H1 (cell line): ENCODE measurements around the gene HSPA1B. TPM values are rescaled to one million over a fixed set of nuclear protein-coding genes. Genes with fewer than 3 reads are reported as not detected.

Source experiments
- CTCF ChIA-PET: fragments of 300-600 bp; sonication (Branson Sonifier 250); formaldehyde crosslinking; loops from one replicate; lab custom pipeline; 2021; ENCODE audit not compliant: partially characterized antibody; lab: Charles Lee
- POLR2A ChIA-PET: fragments of 300-600 bp; sonication (Branson Sonifier 250); formaldehyde crosslinking; loops from one replicate; lab custom pipeline; 2021; ENCODE audit warnings: inconsistent platforms; ENCODE audit not compliant: partially characterized antibody; lab: Charles Lee
- DNase-seq, 2 experiments: peaks; one replicate each; pipeline versions ENCODE4 v3.0.0 to v3.0.0-alpha.2; 2010 to 2022; ENCODE audit warnings: low spot score in 2 of 2, low read depth in 1 of 2, mixed read lengths in 1 of 2
- FAIRE-seq: peaks from 2 replicates; lab custom pipeline; 2011; peaks lifted over from hg19 to GRCh38; lab: Jason Lieb, UNC
- H2AFZ ChIP-seq: 2 replicates; pipeline ENCODE4 v1.8.1; 2012; ENCODE audit warnings: low read length, inconsistent platforms
- H2AK5ac ChIP-seq: 2 replicates; pipeline ENCODE4 v1.6.1; 2013; ENCODE audit warnings: low read depth, low read length
- H2BK120ac ChIP-seq: replicated peaks from 2 replicates; pipeline ENCODE3; 2013; ENCODE audit warnings: low read depth, low read length, inconsistent platforms
- H2BK12ac ChIP-seq: 2 replicates; pipeline ENCODE4 v1.6.1; 2013; ENCODE audit warnings: low read depth, low read length
- H2BK15ac ChIP-seq: 2 replicates; pipeline ENCODE4 v1.6.1; 2013; ENCODE audit warnings: low read length
- H2BK20ac ChIP-seq: 2 replicates; pipeline ENCODE4 v1.6.1; 2013; ENCODE audit warnings: low read length
- H2BK5ac ChIP-seq: 2 replicates; pipeline ENCODE4 v1.6.1; 2013; ENCODE audit warnings: low read depth, low read length
- H3K14ac ChIP-seq: 2 replicates; pipeline ENCODE4 v1.6.1; 2013; ENCODE audit warnings: inconsistent platforms; ENCODE audit not compliant: insufficient read length
- H3K18ac ChIP-seq: 2 replicates; pipeline ENCODE4 v1.6.1; 2013; ENCODE audit warnings: low read length; ENCODE audit errors: extremely low read depth
- H3K23ac ChIP-seq: 2 replicates; pipeline ENCODE4 v1.6.1; 2013; ENCODE audit warnings: inconsistent platforms; ENCODE audit not compliant: insufficient read length
- H3K23me2 ChIP-seq: 2 replicates; pipeline ENCODE4 v1.6.1; 2013; ENCODE audit warnings: low read depth, low read length
- H3K27ac ChIP-seq: 2 replicates; pipeline ENCODE4 v1.6.1; 2011; ENCODE audit warnings: low read depth, low read length, inconsistent platforms
- H3K27me3 ChIP-seq, 4 experiments: replicated peaks in 1 of 4; 1 replicate in 1 of 4; 2 replicates in 3 of 4; pipeline versions ENCODE4 v1.6.1 to v1.8.1; 2011 to 2013; ENCODE audit warnings: low read length in 3 of 4, mild to moderate bottlenecking in 3 of 4, inconsistent platforms in 2 of 4, mixed read lengths in 2 of 4, moderate library complexity in 1 of 4; ENCODE audit not compliant: control insufficient read depth in 3 of 4, insufficient read depth in 3 of 4; ENCODE audit errors: extremely low read depth in 1 of 4
- H3K36me3 ChIP-seq, 4 experiments: 2 replicates each; pipeline versions ENCODE4 v1.6.1 to v1.8.1; 2011 to 2013; ENCODE audit warnings: mild to moderate bottlenecking in 4 of 4, low read length in 3 of 4, moderate library complexity in 2 of 4, control low read depth in 1 of 4, inconsistent platforms in 1 of 4; ENCODE audit not compliant: insufficient read depth in 4 of 4, control insufficient read depth in 2 of 4
- H3K4ac ChIP-seq: replicated peaks from 2 replicates; pipeline ENCODE3; 2013; ENCODE audit warnings: low read length, low read depth, mixed read lengths, inconsistent platforms; ENCODE audit not compliant: insufficient read length
- H3K4me1 ChIP-seq, 4 experiments: replicated peaks in 1 of 4; 1 replicate in 1 of 4; 2 replicates in 3 of 4; pipeline versions ENCODE4 v1.6.1 to v1.8.1; 2011 to 2013; ENCODE audit warnings: low read length in 3 of 4, inconsistent platforms in 2 of 4, mixed read lengths in 1 of 4; ENCODE audit not compliant: insufficient read depth in 4 of 4, control insufficient read depth in 3 of 4
- H3K4me2 ChIP-seq, 2 experiments: 2 replicates each; pipeline versions ENCODE4 v1.6.1 to v1.8.1; 2011 to 2013; ENCODE audit warnings: low read depth in 2 of 2, low read length in 2 of 2, control low read depth in 1 of 2, inconsistent platforms in 1 of 2, mild to moderate bottlenecking in 1 of 2; ENCODE audit not compliant: insufficient read depth in 1 of 2
- H3K4me3 ChIP-seq, 4 experiments: fragments of 200-600, 300-600 bp in 1 of 4; sonication (generic), shearing (Covaris generic), sonication (Bioruptor Twin) in 1 of 4; 2 replicates each; pipeline versions ENCODE4 v1.5.1 to v1.8.1; 2011 to 2016; ENCODE audit warnings: low read length in 4 of 4, low read depth in 3 of 4, control low read depth in 2 of 4, inconsistent platforms in 2 of 4, mild to moderate bottlenecking in 2 of 4, mixed read lengths in 1 of 4, moderate library complexity in 1 of 4; ENCODE audit not compliant: insufficient read depth in 2 of 4; ENCODE audit errors: extremely low read depth in 1 of 4
- H3K56ac ChIP-seq: replicated peaks from 2 replicates; pipeline ENCODE3; 2013; ENCODE audit warnings: low read depth, mild to moderate bottlenecking, mixed read lengths, low read length, inconsistent platforms; ENCODE audit not compliant: insufficient read length
- H3K79me1 ChIP-seq: 2 replicates; pipeline ENCODE4 v1.6.1; 2013; ENCODE audit warnings: low read depth, low read length, control low read depth
- H3K79me2 ChIP-seq, 2 experiments: 2 replicates each; pipeline versions ENCODE4 v1.6.1 to v1.8.1; 2012 to 2013; ENCODE audit warnings: low read length in 2 of 2, mild to moderate bottlenecking in 2 of 2, inconsistent platforms in 1 of 2; ENCODE audit not compliant: insufficient read depth in 2 of 2, control insufficient read depth in 1 of 2
- H3K9ac ChIP-seq, 4 experiments: replicated peaks in 1 of 4; 1 replicate in 1 of 4; 2 replicates in 3 of 4; pipeline versions ENCODE4 v1.6.1 to v1.8.1; 2011 to 2013; ENCODE audit warnings: low read depth in 3 of 4, low read length in 3 of 4, control low read depth in 2 of 4, mild to moderate bottlenecking in 2 of 4, moderate library complexity in 2 of 4, inconsistent platforms in 1 of 4; ENCODE audit errors: extremely low read depth in 1 of 4
- H3K9me3 ChIP-seq, 2 experiments: 2 replicates each; pipeline versions ENCODE4 v1.6.1 to v1.8.1; 2012 to 2013; ENCODE audit warnings: mild to moderate bottlenecking in 2 of 2, moderate library complexity in 2 of 2, control low read depth in 1 of 2, inconsistent platforms in 1 of 2, low read depth in 1 of 2, low read length in 1 of 2, mixed read lengths in 1 of 2; ENCODE audit not compliant: insufficient read depth in 2 of 2
- H4K20me1 ChIP-seq, 2 experiments: replicated peaks in 1 of 2; 2 replicates each; pipeline versions ENCODE3 to v1.8.1; 2011 to 2013; ENCODE audit warnings: inconsistent platforms in 2 of 2, low read length in 2 of 2, mild to moderate bottlenecking in 1 of 2; ENCODE audit not compliant: insufficient read depth in 2 of 2, control insufficient read depth in 1 of 2
- H4K5ac ChIP-seq: 2 replicates; pipeline ENCODE4 v1.6.1; 2013; ENCODE audit warnings: low read length, low read depth, mixed read lengths, inconsistent platforms; ENCODE audit not compliant: insufficient read length
- H4K8ac ChIP-seq: 2 replicates; pipeline ENCODE4 v1.8.0; 2013; ENCODE audit warnings: mild to moderate bottlenecking, moderate library complexity, low read length, inconsistent platforms; ENCODE audit not compliant: insufficient read depth; ENCODE audit errors: extremely low read depth
- H4K91ac ChIP-seq: replicated peaks from 2 replicates; pipeline ENCODE3; 2013; ENCODE audit warnings: low read length, mixed read lengths, inconsistent platforms; ENCODE audit not compliant: insufficient read length
- JUN ChIP-seq: IDR thresholded peaks from 2 replicates; pipeline ENCODE4 v1.6.1; 2011; ENCODE audit warnings: low read depth, mild to moderate bottlenecking, improper control_type of control experiment, low read length
- TBP ChIP-seq: IDR thresholded peaks from 2 replicates; pipeline ENCODE4 v1.6.1; 2011; ENCODE audit warnings: low read depth, low read length, improper control_type of control experiment
- WGBS, 2 experiments: shearing (Covaris generic) in 1 of 2; methylation state at CpG; one replicate each; pipeline versions ENCODE4 v1.1.6 to v1.1.7; 2013 to 2015; ENCODE audit warnings: low lambda C conversion rate in 2 of 2, mixed read lengths in 2 of 2, inconsistent platforms in 1 of 2, low coverage in 1 of 2, missing lambda C conversion rate in 1 of 2; ENCODE audit not compliant: insufficient replicate concordance in 2 of 2, insufficient coverage in 1 of 2, insufficient read length in 1 of 2; ENCODE audit errors: extremely low coverage in 1 of 2, missing lambda C conversion rate in 1 of 2; 5-methylcytosine and 5-hydroxymethylcytosine counted together
- polyA plus RNA-seq, 7 experiments: library from polyadenylated mRNA; depleted of rRNA in 3 of 7; stranded (reverse) in 5 of 7; unstranded in 2 of 7; fragments of >200 nt in 5 of 7; fragments of 200-250 nt in 2 of 7; gene quantifications; 1 replicate in 5 of 7; 2 replicates in 1 of 7; 4 replicates in 1 of 7; pipeline versions ENCODE4 v1.2.1 to v1.2.3, GENCODE V29; 2011 to 2013; ENCODE audit warnings: missing spikeins in 2 of 7, mixed read lengths in 2 of 7
- total RNA-seq: library from RNA; stranded (reverse); fragmentation: NEBNext Ultra II Directional; extraction: Animal tissue kit (Norgen Biotek cat#: 25700); gene quantifications from 2 replicates; pipeline ENCODE4 v1.2.1, GENCODE V29; 2021

HSPA1B gene
- total and polyA plus RNA-seq, 2 of the 8 experiments (the other 6 are each of a cell fraction or from before 2014, with no cell fraction given) = 36.6 to 76.6 TPM

GRCh38 chr6:31825553-31825952, 2.0 kb upstream of the HSPA1B start:
- H3K9me3 ChIP-seq = no peaks in the 10 kb centered on the region
- H2BK12ac ChIP-seq = no peak overlapping the region
- CTCF ChIA-PET = interaction anchor here (0.9 to 2.6 kb wide), 6 partner anchors 20 to 87 kb away, joined by 3 to 12 read pairs (median 3); no protein-coding TSS in a partner anchor
- TF ChIP-seq TBP (no peak), JUN (no peak)
- H3K4me1 ChIP-seq = peaks cover 5 to 12% (median 9%) of the 10 kb centered on the region in 4 experiments; a peak in 6 of 7 replicates
- peaks cover 0 to 10% of the 10 kb centered on the region in 2 experiments; a peak in 2 of 4 replicates for H3K79me2 ChIP-seq
- no peak overlapping the region for H3K56ac ChIP-seq
- WGBS, 2 experiments = 36% methylated on average over 4 of the region's 4 CpGs; no CpG with 5 or more reads in 1 of the 2 experiments
- H3K36me3 ChIP-seq = no peaks in the 10 kb centered on the region
- H4K8ac ChIP-seq = no peak overlapping the region
- no peak overlapping the region for H2BK15ac ChIP-seq
- H2AK5ac ChIP-seq = no peak overlapping the region
- peaks cover 0 to 3% of the 10 kb centered on the region in 2 experiments for H4K20me1 ChIP-seq
- no peaks in the 10 kb centered on the region; a peak in 1 of 7 replicates for H3K27me3 ChIP-seq
- peak overlapping the region; percentile 92 for H3K4ac ChIP-seq
- peak overlapping the region; percentile 66 for H3K27ac ChIP-seq
- H3K23ac ChIP-seq = no peak overlapping the region
- H4K5ac ChIP-seq = peak overlapping the region; percentile 71
- no peak overlapping the region for H2BK20ac ChIP-seq
- peak overlapping the region; percentile 67; the same call in 1 of the 2 replicates for H2BK5ac ChIP-seq
- no peak overlapping the region for H3K14ac ChIP-seq
- no peak for DNase-seq
- H3K79me1 ChIP-seq = no peaks in the 10 kb centered on the region
- H2AFZ ChIP-seq = no peak overlapping the region
- peak overlapping the region in 1 of 4 experiments; percentile 28; a peak in 3 of 8 replicates for H3K4me3 ChIP-seq
- H3K18ac ChIP-seq = no peak overlapping the region
- H3K4me2 ChIP-seq = peak overlapping the region; percentile 29 to 50; a peak in 3 of 4 replicates
- FAIRE-seq = no peak
- peak overlapping the region; percentile 71 for H4K91ac ChIP-seq
- peaks cover 17% of the 10 kb centered on the region for H3K23me2 ChIP-seq
- H2BK120ac ChIP-seq = peak overlapping the region; percentile 82
- H3K9ac ChIP-seq = no peak overlapping the region
- POLR2A ChIA-PET = interaction anchor here (0.7 to 10.9 kb wide), 9 partner anchors 12 to 145 kb away, joined by 3 to 136 read pairs (median 6); partner anchors contain the start of genes DDAH2, EHMT2, HSPA1A and HSPA1L
